Activated gamma-delta T cell (primary cell): ENCODE measurements around the gene CHST11.

Source experiments
- DNase-seq: peaks from one replicate; lab custom pipeline; 2025; lab: John Stamatoyannopoulos, UW

CHST11 gene

DNA sequence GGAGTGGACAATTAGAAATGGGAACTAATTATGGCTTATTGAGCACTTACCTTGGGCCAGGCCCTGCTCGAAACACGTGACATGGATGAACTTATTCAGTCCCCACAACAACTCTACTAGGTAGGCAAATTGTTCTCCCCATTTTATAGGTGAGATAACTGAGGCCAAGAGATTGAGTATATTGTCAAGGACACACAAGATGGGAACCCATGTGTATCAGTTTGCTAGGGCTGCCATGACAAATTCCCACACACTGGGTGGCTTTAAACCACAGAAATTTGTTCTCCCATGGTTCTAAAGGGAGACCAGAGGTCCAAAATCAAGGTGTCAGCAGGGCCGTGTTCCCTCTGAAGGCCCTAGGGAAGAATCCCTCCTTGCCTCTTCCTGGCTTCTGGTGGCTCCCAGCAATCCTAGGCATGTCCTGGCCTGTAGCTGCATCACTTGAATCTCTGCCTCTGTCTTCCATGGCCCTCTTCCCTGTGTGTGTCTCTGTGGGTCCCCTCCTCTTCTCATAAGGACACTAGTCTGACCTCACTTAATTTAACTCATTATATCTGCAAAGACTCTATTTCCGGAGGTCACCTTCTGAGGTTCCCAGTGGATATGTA lies 128.8 kb downstream of the CHST11 start:
- no peak for DNase-seq

- DNase-seq: no peak
Observed at GRCh38 chr12:104586351-104586919, 129.7 kb downstream of the CHST11 start.

DNA sequence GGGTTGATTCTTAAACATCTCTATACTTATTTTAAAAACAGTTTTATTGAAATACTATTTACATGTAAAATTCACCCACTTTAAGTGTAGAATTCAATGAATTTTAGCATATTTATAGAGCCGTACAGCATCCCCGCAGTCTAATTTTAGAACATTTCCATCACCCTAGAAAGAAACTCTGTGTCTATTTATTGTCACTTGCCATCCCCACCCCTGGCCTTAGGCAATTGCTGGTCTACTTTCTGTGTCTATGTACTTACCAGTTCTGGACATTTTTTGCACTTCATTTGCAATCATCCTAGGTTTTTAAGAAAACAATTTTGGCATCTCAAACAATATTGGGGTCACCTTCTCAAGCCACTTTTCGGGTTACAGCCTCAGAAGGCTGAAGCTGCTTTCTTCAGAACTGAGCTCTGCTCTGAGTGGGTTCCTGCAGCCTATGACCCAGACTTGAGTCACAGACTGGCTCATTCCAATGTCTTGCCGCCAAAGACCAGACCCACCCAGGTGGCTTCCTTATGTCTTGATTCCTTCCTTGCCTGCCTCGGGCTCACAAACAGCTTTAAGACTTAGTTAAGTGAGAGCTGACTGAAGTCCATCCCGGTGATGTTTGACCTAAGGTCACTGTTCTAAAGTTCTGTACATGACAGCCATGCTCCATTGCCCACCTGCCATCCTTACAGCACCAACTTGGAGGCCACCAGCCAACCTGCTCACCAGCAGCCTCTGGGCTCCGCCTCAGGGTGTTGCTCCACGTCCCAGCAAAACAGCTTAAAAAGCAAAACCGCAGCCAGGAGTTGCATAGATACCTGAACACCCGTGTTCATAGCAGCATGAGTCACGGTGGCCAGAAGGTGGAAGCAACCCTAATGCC lies 131.5 kb downstream of the CHST11 start:
- no peak for DNase-seq

DNA sequence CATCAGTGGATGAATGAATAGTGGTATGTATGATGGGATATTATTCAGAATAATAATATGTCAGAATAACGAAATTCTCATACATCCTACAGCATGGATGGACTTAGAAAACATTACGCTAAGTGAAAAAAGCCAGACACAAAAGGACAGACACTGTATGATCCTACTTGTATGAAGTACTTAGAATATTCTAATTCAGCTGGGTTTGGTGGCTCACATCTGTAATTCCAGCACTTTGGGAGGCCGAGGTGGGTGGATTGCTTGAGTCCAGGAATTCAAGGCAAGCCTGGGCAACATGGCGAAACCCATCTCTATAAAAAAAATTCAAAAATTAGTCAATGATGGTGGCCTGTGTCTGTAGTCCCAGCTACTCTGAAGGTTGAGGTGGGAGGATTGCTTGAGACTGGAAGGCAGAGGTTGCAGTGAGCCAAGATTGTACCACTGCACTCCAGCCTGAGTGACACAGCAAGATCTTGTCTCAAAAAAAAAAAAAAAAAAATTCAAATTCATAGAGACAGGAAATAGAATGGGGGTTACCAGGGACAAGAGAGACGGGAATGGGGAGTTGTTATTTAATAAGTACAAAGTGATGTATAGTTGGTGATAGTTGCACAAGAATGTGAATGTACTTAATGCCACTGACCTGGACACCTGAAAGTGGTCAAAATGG lies 132.3 kb downstream of the CHST11 start:
- no peak for DNase-seq

DNA sequence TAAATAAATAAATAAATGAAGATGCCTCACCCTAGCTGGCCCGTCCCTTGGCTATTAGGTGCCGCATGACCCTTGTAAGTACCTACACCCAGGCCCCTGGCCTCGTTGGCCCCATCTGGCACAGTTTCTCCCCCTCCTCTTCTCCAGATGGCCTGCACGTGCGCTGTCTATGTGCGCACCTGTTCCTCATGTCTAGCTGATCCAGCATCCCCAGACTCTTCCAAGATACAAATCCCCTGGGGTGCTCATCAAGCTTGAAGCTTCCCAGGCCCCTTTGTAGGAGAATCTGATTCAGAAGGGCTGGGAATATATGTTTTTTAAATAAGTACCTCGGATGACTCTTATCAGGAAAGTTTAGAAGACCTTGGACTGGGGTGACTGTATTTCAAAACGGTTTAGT lies 133.3 kb downstream of the CHST11 start:
- no peak for DNase-seq

GRCh38 chr12:104591257-104591885 lies 134.6 kb downstream of the CHST11 start:
- DNase-seq: no peak

DNA sequence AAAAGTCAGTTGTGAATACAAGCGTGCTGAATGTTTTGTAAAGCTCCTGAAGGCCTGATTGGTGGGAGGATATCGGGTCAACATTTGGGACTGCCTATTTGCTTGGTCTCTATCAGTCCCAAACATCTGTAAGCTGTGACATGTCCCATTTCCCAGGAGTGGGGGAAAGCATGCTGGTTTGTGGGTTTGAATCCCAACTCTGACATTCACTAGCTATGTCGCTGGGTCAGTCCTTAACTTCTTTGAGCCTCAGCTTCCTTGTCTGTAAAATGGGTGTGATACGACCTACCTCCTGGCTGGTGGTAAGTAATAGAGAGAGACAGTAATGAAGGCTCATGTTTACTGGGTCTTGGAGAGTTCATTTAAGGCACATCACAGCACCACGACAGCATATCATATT lies 136.7 kb downstream of the CHST11 start:
- DNase-seq: no peak

DNA sequence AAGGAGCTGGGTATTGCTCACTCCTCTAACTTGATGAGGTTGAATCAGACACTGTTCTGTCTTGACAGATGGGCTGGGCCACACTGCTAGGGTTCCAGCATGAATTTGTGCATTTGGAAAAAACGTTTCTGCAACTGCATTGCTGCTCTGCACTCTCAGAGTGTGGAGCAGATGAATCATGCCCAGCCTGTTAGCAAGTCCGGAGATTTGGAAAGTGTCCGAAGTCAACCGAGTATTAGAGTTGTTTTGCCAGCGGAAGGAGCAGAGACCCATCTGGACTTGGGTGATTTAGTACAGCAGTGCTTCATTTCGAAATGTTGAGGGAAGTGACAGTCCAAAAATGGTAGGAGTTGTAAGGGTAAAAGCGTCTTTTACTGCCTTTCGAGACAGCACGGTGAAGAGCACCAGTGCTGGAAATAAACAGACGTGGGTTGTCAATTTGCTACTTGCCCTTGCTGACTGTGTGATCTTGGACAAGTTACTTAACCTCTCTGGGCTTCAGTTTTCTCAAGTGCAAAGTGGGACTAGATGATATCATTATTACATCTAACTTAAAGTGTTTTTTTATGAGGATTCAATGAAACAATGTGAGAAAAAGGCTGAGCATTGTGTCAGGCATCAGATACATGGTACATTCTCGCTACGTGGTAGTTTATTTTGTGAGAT lies 139.5 kb downstream of the CHST11 start:
- no peak for DNase-seq

DNA sequence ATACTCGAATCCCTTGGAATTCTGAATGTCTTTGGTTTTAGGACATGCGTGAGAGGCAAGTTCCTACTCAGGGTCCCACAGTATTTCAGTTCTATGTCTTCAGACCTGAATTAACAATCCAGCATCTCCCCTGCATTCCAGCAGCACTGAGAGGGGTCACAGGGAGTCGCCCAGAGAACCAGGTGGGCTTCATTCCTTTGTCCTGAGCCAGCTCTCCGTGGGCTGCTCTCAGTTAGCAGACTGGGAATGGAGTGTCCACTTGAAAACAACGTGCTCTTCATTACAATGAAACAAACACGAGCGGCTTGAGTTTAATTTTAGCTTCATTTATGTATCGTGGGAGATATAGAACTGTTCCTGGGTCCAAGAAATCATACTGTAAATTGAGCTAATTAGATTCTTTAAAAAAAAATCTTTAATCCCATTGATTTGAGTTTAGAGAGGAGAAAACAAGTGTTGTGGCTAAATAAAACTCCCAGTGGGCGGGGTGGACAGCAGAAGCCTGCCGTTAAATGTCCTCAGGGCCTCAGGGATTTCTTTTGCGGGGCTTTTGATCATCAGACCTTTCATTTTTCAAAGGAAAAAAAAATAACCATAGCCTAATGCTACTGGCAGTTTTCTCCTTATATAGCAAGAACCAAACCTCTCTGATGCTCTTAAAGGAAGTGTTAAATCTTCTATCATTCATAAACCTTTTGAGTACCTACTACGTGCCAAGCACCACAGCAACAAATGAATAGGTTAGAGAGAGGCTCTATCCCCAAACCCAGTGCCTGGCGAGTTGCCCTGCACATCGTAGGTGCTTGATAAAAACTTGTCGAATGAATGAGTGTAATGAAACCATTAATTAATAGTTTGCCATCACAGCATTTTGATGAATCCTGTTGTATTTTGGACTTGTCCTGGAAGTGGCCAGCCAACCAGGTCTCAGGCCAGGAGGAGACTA lies 140.4 kb downstream of the CHST11 start:
- DNase-seq: no peak

DNA sequence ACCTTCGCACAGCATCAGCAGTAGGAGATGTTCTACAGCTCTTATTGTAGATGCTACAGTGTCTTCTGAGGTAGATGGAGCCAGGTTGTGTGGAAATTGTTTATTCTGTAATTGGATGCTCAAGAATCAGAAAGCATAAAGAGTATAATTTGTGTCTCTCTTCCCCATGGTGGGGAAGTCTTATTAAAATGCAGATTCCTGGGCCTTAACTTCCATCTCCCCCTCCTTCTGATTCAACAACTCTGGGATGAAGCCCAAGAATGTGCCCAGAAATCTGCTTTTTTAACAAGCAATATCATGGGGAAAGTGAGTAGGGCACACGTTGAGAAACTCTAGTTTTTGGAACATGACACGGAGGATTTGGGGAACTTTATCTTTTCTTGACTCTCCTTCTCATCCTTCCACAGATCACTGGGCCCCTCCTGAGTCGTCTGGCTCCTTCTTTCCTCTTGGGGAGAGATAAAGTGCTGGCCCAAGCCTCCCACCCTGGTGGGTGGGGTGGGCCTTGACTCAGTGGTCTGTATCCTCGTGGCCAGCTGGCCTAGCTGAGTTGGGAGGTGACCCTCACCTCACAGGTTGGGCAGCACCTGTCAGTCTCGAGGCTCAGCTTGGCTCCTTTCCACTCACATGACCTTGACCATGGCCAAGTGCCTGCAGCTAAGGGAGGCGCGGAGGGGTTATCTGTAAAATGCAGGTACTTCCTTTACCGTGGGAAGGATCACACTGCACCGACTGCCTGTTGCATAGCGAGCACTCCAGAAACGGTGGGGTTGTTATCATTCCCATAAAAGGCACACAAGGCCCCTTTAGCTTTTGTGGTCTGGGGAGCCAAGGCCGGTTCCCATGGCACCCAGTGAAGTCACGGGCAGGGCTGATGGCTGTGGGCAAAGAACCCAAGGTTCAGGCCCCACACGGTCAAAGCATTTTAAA lies 141.9 kb downstream of the CHST11 start:
- no peak for DNase-seq

DNA sequence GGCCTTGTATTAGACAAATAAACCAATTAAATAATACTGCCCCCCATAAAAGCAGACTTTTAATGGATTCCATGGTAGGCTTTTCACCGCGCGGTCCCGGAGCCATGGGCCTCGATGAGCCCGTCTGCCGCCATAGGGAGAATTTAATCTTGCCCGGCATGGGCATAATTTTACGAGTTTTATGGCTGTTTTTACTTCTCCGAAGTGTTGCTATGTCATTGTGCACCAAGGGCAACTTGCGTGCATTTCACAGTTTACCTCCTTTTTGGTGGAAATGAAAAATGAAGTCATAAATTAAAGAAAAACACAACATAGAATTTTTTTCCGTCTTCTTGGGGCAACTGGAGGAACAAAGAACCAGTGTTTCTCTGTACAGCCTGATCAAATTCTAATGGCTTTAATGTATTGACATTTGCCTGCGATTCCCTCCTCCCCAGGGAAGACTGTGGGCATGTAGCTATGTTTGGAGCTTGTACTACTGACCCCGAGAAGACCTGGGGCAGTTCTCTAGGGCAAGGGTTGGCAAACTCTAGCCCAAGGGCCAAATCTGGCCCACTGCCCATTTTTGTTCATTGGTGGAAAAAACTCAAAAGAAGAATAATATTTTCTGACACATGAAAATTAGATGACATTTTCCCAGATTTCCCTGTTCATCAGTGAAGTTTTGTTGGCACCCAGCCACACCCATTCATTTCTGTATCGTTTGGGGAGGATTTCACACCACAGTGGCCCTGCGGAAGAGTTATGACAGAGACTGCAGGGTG lies 142.7 kb downstream of the CHST11 start:
- DNase-seq: no peak

GRCh38 chr12:104600036-104600712 lies 143.4 kb downstream of the CHST11 start:
- DNase-seq: no peak

GRCh38 chr12:104600790-104601739 lies 144.3 kb downstream of the CHST11 start:
- no peak for DNase-seq

DNA sequence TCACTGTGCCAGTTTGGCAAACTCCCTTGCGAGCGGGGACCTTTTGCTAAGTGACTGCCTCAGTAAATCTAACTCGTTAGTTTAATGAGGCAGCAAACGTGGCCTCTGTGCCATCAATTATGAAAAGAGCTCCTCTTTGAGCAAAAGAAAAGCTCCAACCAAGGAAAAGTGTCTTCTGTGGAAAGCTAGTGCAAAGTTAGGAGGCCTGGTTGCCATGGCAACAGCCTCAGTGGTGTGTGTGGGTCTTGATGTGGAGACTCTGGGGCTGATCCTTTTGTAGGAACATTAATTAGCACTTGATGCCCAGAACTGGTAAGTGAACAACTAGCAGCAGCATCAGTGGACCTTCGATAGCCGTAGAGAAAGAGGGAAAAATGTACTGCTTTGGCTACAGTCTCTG lies 145.7 kb downstream of the CHST11 start:
- no peak for DNase-seq

DNA sequence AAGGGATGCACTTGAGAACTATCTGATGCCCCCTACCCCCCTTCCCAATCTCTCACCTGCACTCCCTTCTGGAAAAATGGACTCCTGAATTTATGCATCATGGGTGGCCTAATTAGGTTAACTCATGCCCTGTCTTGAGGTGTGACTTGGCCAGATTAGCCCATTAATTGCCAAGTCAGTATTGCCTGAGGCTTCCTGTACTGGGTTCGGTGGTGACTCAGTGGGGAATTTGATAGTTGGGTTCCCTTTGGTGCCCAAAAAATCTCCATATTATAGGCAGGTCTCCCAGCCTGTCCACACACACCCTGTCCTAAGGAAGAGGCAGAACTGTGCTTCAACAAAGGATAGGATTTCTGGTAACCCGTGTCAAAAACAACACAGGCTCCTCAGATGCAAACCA lies 146.1 kb downstream of the CHST11 start:
- no peak for DNase-seq

GRCh38 chr12:104603545-104603973 lies 146.8 kb downstream of the CHST11 start:
- DNase-seq: no peak
